Right lobe of liver (tissue), 4 donors: ENCODE measurements around the gene ANKH.

Source experiments
- CTCF ChIP-seq, 4 donors: fragments of 200-600 bp in 3 of 4; fragments of 450-650 bp in 1 of 4; IDR thresholded peaks; one replicate each; pipeline versions ENCODE4 v1.5.1 to v1.8.0; 2016 to 2022; ENCODE audit warnings: antibody characterized with exemption in 4 of 4, mild to moderate bottlenecking in 2 of 4
- POLR2A ChIP-seq: fragments of 450-650 bp; IDR thresholded peaks from one replicate; pipeline ENCODE4 v1.6.1; 2017; ENCODE audit warnings: antibody characterized with exemption, mild to moderate bottlenecking
- donor health status: DM: no; HTN: no; CAD: no.
- donor health status: DM: no; HTN: no; CAD: no.
- donor health status: DM: no; HTN: yes; CAD: no.

- TF ChIP-seq POLR2A (no peak), CTCF (IDR thresholded peaks at IDR 0.05) (peak; percentile 93 to 97 (median 96))
Observed at GRCh38 chr5:14727428-14727865, 144.1 kb downstream of the ANKH start.
